B cell (primary cell): Measurements from ENCODE around the gene LLPH.

Source experiments
- CTCF ChIP-seq: fragments of 200-600 bp; IDR thresholded peaks from one replicate; pipeline ENCODE4 v1.8.0; 2022; ENCODE audit warnings: antibody characterized with exemption, mild to moderate bottlenecking
- EZH2 ChIP-seq: IDR thresholded peaks from 2 replicates; pipeline ENCODE4 v1.6.1; 2012; ENCODE audit warnings: borderline replicate concordance, low read depth, mild to moderate bottlenecking, moderate library complexity, low read length; ENCODE audit not compliant: insufficient read depth, poor library complexity, severe bottlenecking

DNA sequence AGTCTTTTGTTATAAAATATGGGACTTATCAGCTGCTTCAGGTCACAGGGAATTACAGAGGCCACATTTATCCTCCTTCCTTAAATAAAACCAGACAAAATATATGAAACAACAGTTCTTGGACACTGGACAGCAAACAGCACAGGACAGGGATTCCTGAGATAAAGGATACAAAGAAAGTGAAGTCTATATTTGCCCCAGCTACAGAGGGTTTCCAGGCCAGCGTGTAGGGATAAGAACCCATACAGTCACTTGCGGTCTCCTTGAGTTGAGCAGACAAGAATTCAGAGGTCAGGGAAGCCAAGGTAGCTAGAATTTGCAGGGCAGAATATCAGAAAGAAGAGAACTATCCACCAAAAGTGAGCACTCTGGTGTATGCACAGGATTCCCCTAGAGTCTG, 8.8 kb upstream of the LLPH start:
- no peak for TF ChIP-seq CTCF
- no peak for TF ChIP-seq EZH2
